NCI-H1105 treated with DMSO at 0.1 percent for 48 hours (cell line): Measurements from ENCODE around the gene VIPR1.
"Not testable (repeated sequence)": the region's sequence is repeated elsewhere in the genome, so short reads cannot be mapped to it uniquely, and the experiment has no call there.

Source experiments
- DNase-seq: peaks from one replicate; lab custom pipeline; 2025; lab: John Stamatoyannopoulos, UW

The VIPR1 gene

DNA sequence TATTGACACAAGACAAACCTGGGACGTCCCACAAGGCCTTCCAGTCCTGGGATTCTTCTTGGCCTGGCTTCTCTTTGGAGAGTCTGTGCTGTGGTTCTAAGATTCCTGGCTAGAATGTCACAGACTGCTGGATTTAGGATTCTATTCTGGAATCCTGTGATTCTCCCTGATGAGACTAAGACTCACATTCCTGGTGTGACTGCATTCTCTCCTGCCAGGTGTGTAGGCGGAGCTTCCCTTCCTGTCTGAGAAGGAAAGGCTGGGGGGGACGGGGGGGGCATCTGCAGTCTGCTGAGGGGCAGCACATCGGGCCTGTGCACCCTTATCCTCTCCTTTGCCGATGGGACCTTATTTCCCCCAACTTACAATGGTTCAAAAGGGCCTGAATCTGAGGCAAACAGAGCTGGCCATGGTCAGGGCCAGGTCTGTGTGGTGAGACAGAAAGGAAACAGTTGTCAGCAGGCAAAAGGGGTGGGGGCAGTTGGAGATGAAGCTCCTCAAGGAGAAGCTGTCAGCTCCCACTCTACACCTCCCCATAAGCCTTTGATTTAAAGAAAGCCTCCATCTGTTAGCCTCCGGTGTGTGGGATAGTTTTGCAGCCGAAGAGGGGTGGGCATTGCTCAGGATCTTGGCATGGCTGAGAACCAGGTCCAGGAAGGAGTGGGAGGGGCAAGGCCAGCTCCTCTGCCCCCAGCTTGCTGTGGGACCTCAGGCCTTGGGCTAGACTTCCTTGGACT, 30.9 kb downstream of the VIPR1 start:
- no peak for DNase-seq

DNA sequence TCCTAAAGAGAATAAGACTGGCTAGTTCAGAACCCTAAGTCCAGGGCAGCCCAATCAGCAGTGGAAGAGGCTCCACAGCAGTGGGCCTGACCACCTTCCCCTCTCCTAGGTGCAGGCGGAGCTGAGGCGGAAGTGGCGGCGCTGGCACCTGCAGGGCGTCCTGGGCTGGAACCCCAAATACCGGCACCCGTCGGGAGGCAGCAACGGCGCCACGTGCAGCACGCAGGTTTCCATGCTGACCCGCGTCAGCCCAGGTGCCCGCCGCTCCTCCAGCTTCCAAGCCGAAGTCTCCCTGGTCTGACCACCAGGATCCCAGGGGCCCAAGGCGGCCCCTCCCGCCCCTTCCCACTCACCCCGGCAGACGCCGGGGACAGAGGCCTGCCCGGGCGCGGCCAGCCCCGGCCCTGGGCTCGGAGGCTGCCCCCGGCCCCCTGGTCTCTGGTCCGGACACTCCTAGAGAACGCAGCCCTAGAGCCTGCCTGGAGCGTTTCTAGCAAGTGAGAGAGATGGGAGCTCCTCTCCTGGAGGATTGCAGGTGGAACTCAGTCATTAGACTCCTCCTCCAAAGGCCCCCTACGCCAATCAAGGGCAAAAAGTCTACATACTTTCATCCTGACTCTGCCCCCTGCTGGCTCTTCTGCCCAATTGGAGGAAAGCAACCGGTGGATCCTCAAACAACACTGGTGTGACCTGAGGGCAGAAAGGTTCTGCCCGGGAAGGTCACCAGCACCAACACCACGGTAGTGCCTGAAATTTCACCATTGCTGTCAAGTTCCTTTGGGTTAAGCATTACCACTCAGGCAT, 33.7 kb downstream of the VIPR1 start:
- DNase-seq = no peak

DNA sequence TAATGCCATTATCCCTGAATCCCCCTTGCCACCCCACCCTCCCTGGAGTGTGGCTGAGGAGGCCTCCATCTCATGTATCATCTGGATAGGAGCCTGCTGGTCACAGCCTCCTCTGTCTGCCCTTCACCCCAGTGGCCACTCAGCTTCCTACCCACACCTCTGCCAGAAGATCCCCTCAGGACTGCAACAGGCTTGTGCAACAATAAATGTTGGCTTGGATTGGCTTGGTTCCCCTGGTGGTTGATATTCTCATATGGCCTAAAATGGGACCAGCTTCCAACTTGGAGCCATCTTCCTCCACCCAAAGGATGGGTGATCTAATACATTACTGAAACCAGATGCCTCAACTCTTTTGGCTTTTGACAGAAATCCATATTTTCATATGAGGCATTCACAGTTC, 34.9 kb downstream of the VIPR1 start:
- DNase-seq = no peak

DNA sequence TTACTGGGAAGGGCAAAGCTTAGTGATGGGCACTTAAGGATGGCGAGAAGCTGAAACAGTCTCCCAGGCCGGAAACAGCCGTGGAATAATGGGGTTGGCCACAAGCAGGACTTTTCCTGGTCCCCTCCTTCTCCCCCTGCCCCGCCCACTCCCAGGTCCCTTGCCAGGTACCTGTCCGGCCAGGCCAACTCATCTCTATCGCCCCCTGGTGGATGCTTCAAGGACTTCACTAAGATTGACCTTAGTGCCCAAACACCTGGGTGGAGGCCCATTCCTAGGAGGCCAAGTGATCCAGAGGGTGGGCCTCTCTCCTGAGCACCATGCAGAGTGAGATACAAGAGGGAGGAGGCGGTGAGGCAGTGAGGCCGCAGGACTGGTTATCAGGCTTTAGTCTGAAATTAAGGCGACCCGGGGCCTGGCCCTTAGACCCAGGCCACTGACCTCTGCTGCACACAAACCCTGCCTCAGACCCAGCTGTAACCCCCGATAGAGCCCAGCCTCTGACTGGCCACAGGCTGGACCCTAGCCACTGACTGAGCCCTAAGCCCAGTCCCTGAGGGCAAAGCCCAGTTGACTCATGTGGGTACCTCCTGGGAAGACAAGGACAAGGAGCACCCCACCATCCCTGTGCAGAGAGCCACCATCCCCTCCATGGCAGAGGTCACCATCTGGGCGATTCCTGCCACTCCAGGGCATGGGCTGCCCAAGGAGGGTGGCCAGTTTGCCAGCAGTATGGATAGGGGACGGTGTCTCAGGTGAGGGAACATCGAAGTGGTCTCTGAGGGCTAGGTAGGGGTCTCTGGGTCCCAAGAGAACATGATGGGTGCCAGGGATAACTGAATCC, 37.6 kb downstream of the VIPR1 start:
- DNase-seq = peak; percentile 9

- DNase-seq = no peak
Observed at GRCh38 chr3:42541079-42541478, 38.6 kb downstream of the VIPR1 start.

DNA sequence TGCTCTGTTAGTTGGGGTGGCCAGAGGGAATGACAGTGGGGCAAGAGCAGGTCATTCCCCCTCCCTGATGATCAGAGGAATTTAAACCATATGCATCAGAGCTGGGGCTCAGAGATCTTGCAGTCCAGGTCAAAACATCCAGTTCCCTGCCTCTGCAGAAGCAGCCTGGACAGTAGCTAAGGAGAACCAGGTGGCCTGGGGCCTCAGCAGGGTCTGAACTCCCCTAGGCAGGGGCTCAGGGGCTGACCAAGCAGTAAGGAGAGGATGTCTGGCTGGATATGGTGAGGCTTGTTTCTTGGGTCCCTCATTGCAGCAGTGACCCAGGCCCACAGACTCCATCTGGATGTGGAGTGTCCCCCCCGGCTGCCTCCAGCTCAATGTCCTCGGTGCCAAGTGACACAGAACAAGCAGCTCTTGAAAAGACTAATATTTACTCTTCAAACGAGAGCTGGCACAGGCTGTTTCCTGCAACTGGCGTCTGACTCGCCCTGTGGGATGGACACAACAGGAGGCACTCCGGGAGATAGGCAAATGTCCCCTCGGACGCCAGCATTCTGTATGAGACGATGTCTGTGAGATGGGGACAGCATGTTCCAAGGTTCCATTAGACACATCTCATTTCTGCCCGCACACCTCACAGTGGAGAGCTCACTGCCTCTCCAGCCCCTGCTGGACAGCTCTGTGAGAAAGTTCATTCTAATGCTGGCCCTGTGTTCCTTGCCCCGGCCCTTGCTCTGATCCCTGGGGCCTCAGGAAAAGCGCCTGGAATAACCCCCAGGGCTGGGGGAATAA, 42.2 kb downstream of the VIPR1 start:
- DNase-seq = peak; percentile 18

GRCh38 chr3:42545284-42545900, 42.9 kb downstream of the VIPR1 start:
- DNase-seq = no peak

GRCh38 chr3:42546691-42547213, 44.3 kb downstream of the VIPR1 start:
- no peak for DNase-seq

GRCh38 chr3:42547401-42547945, 45.0 kb downstream of the VIPR1 start:
- peak; percentile 23 for DNase-seq

DNA sequence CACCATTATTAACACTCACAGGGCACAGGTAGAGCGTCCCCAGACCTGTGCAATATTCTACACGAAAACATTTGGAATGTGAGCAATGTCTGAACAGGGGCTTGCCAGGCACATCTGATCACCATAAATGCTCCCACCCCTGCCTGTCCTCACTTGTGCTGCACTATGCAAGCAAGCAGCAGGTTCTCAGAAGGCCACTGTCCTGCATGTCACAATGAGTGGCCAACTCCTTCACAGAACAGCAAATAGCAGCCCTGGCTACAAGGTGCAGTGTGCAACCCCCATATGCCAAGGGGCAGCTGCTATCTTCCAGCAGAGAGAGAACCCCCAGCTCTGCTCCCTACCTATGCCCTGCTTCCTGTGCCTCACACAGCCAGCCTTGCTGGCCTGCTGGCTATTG, 46.7 kb downstream of the VIPR1 start:
- DNase-seq = no peak

DNA sequence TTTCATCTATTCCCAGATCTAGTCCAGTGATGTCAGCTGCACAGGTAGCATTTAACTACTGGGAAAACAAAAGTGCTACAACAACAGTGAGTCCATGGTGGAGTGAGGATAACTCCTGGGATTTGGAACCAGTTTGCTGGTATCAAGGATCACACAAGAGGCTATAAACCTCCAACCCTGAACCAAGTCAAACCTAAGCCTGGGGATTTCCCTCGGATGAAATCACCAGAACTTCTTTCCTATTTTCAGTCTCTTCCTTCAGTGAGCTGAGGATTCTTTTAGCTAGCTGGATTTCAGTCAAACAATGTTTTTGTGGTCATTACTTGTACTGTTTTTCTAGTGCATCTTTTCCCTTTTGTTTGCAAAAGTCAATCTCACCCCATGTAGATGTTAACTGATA, 47.8 kb downstream of the VIPR1 start:
- no peak for DNase-seq

DNA sequence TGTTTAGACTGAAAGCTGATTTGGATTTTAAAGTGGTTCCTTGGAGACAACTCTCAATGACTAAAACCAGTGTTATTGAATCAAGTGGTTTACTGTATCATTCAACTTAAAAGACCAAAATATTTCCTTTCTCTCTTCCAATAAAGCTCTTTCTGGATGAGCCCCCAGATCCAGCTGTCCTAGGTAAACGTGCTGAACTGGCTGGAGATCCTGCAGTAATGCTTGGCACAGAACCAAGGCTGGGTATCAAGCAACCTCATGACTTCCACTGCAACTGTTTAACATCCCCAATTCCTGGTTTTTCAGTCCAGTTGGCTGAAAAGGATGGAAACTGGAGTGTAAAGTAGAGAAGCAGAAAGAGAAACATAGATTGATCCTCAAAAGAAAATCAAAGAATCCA, 50.4 kb downstream of the VIPR1 start:
- DNase-seq = no peak

DNA sequence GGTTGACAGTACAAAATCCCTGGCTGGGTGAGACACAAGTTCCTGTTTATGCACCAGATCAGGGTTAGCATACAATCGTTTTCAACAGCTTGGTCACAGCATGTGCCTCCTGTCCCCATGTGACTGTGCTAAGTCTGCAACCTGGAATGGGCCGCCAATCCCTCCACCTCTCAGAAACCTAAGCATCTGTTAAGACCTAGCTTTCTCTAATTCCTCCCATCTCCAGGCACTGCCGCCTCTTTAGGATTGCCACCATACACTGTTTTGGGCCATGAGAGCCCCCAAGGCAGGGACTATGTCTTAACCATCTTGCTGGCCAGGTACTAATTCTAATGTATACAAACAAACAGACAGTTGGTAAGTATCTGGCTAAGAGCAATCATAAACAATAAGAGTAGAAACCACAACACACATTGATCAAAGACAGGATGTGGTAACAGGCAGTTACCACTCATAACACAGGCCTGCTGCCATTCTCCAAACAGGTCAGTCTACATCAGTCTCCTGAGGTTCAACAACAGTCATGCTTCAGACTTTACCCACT, 53.7 kb downstream of the VIPR1 start:
- DNase-seq = no peak

- DNase-seq = not testable (repeated sequence)
Observed at GRCh38 chr3:42556817-42557216, 54.4 kb downstream of the VIPR1 start.

- DNase-seq = no peak
Observed at GRCh38 chr3:42557854-42558253, 55.4 kb downstream of the VIPR1 start.

DNA sequence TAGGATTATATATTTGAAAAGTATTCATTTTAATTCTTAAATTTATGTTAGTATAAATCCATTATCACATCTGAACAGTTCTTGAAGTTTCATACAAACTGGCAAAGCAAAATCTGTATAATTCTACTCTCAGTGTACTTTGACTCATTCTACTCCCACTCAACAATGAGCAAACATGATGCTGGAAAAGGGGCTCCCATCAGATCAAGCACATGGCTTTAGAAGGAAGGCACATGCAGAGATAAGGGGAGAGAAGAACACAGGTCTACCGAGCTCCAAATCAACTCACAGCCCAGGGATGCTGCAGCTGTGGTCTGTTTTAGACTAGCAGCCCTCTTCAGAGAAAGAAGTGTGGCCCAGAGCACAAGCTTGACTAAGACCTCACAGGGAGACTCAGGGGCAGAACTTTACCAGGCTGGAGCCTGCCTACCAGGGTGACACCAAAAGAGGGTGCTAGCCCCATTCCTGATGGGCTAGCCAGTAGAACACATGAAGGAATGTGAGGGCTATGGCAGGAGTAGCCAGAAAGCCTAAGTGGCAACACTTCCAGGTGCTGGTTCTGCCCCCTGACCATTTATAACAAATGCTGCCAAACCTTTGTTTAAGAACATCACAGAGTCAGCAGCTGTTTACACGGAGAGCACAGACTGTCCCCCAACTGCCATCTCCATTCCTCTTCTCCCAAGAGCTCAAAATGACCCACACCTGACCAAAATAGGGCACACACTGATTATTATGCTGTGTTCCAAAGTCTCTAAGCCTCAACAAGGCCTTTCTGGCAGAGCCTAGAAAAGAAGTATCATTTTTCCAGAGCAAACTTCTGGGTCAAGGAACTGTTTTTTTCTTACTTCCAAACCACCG, 59.8 kb downstream of the VIPR1 start:
- DNase-seq = no peak

- no peak for DNase-seq
Observed at GRCh38 chr3:42569593-42570142, 67.2 kb downstream of the VIPR1 start.

DNA sequence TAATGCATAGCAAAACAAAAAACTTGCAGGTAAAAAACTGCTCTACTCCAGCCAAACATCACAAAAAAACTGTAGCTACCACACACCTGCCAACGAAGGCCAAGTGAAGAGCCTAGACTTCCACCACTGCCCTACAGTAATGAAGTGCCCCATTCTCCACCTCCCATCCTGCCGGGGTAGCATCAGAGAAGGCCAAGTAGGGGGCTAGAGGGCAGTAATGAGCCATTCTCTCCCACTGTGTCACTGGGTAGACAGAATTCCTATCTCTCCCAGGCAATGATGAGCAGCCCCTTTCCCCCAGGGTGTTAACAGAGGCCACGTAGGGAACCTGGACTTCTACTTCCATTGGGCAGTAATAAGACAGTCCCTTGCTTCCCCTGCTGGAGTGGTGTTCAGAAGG, 69.8 kb downstream of the VIPR1 start:
- DNase-seq = no peak

DNA sequence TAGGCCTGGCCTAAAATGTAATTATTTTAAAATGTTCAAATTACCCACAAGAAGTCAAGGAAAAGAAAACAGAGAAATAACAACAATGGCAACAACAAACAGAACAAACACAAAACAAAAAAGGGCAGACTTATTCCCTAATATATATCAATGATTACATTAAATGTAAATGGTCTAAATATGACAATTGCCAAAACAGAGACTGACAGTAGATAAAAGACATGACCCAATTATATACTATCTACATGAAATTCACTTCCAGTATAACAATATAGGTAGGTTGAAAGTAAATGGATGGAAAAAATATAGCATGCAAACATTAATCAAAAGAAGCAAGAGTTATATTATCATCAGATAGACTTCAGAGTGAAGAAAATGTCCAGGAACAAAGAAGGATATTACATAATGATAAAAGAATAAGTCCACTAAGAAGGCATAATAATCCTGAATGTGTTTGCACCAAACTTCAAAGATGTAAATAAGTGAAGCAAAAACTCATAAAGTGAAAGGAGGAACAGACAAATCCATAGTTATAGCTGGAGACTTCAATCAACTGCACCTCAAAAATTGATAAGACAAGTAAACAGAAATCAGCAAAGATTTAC, 72.8 kb downstream of the VIPR1 start:
- DNase-seq = no peak
